CD14-positive monocyte (primary cell): ENCODE data around the gene DCLRE1A. TPM values are rescaled to one million over a fixed set of nuclear protein-coding genes. Genes with fewer than 3 reads are reported as not detected.

Experiments used
- DNase-seq, 3 donors: peaks; one replicate each; pipeline ENCODE4 v3.0.0-alpha.2; 2011 to 2022
- H2AFZ ChIP-seq: 2 replicates; pipeline ENCODE4 v1.6.0; 2012; ENCODE audit warnings: mild to moderate bottlenecking, low read depth, low read length, inconsistent platforms; ENCODE audit not compliant: insufficient read depth, poor library complexity, severe bottlenecking
- H3K27ac ChIP-seq, 2 donors: 1 replicate in 1 of 2; 2 replicates in 1 of 2; pipeline ENCODE4 v1.5.1; 2012 to 2013; ENCODE audit warnings: low read length in 2 of 2, control low read depth in 1 of 2, inconsistent platforms in 1 of 2, low read depth in 1 of 2, mild to moderate bottlenecking in 1 of 2
- H3K27me3 ChIP-seq, 2 donors: one replicate each; pipeline versions ENCODE4 v1.6.0 to v1.6.1; 2011 to 2013; ENCODE audit warnings: low read length in 2 of 2; ENCODE audit not compliant: control insufficient read depth in 2 of 2, insufficient read depth in 2 of 2
- H3K36me3 ChIP-seq, 2 donors: replicated peaks in 1 of 2; 1 replicate in 1 of 2; 2 replicates in 1 of 2; pipeline versions ENCODE4 v1.5.1 to v1.6.1; 2012 to 2013; ENCODE audit warnings: low read length in 2 of 2, control low read depth in 1 of 2, inconsistent platforms in 1 of 2, mild to moderate bottlenecking in 1 of 2; ENCODE audit not compliant: insufficient read depth in 2 of 2, control insufficient read depth in 1 of 2
- H3K4me1 ChIP-seq, 2 donors: 1 replicate in 1 of 2; 2 replicates in 1 of 2; pipeline versions ENCODE4 v1.5.1 to v1.6.1; 2012 to 2013; ENCODE audit warnings: low read length in 2 of 2, control low read depth in 1 of 2, inconsistent platforms in 1 of 2, mild to moderate bottlenecking in 1 of 2, moderate library complexity in 1 of 2; ENCODE audit not compliant: insufficient read depth in 2 of 2, control insufficient read depth in 1 of 2
- H3K4me2 ChIP-seq: replicated peaks from 2 replicates; pipeline ENCODE3; 2012; ENCODE audit warnings: low read length, moderate library complexity, mild to moderate bottlenecking; ENCODE audit not compliant: poor library complexity, severe bottlenecking; ENCODE audit errors: extremely low read depth
- H3K4me3 ChIP-seq, 3 experiments: fragments of 200-600 bp in 1 of 3; sonication (generic) in 1 of 3; replicated peaks in 1 of 3; 1 replicate in 2 of 3; 2 replicates in 1 of 3; pipeline ENCODE4 v1.5.1; 2011 to 2013; ENCODE audit warnings: low read length in 3 of 3, mild to moderate bottlenecking in 3 of 3, control low read depth in 2 of 3, low read depth in 2 of 3, inconsistent platforms in 1 of 3, moderate library complexity in 1 of 3
- H3K79me2 ChIP-seq: 2 replicates; pipeline ENCODE4 v1.6.0; 2012; ENCODE audit warnings: mild to moderate bottlenecking, control low read depth, inconsistent platforms, low read length, moderate library complexity; ENCODE audit not compliant: insufficient read depth
- H3K9ac ChIP-seq: 2 replicates; pipeline ENCODE4 v1.6.0; 2017; ENCODE audit warnings: low read length, mild to moderate bottlenecking; ENCODE audit not compliant: insufficient read depth, poor library complexity, severe bottlenecking
- H3K9me3 ChIP-seq, 2 donors: replicated peaks in 1 of 2; 1 replicate in 1 of 2; 2 replicates in 1 of 2; pipeline versions ENCODE4 v1.5.1 to v1.6.1; 2012 to 2013; ENCODE audit warnings: low read length in 2 of 2, control low read depth in 1 of 2; ENCODE audit not compliant: control insufficient read depth in 1 of 2, insufficient read depth in 1 of 2
- H4K20me1 ChIP-seq: 2 replicates; pipeline ENCODE4 v1.6.0; 2012; ENCODE audit warnings: mild to moderate bottlenecking, low read length, control low read depth, moderate library complexity; ENCODE audit not compliant: insufficient read depth
- H3K27ac Mint-ChIP-seq, 7 donors: one replicate each; pipeline ENCODE4 v1.8.0; 2020; ENCODE audit warnings: mild to moderate bottlenecking in 7 of 7, mixed read lengths in 7 of 7, moderate library complexity in 6 of 7, inconsistent platforms in 2 of 7
- H3K27me3 Mint-ChIP-seq, 3 donors: one replicate each; pipeline ENCODE4 v1.8.0; 2021 to 2022; ENCODE audit warnings: low read depth in 3 of 3, mild to moderate bottlenecking in 3 of 3, mixed read lengths in 3 of 3, moderate library complexity in 3 of 3, inconsistent platforms in 1 of 3
- H3K36me3 Mint-ChIP-seq, 2 donors: one replicate each; pipeline ENCODE4 v1.8.0; 2020; ENCODE audit warnings: mixed read lengths in 2 of 2, inconsistent platforms in 1 of 2, mild to moderate bottlenecking in 1 of 2
- H3K4me1 Mint-ChIP-seq: one replicate; pipeline ENCODE4 v1.8.0; 2020; ENCODE audit warnings: mild to moderate bottlenecking, mixed read lengths
- H3K4me3 Mint-ChIP-seq, 2 donors: one replicate each; pipeline ENCODE4 v1.8.0; 2020; ENCODE audit warnings: mild to moderate bottlenecking in 2 of 2, mixed read lengths in 2 of 2, moderate library complexity in 1 of 2
- H3K9me3 Mint-ChIP-seq, 7 donors: one replicate each; pipeline ENCODE4 v1.8.0; 2020 to 2022; ENCODE audit warnings: mixed read lengths in 7 of 7, mild to moderate bottlenecking in 6 of 7, moderate library complexity in 6 of 7, inconsistent platforms in 2 of 7
- WGBS: methylation state at CpG from one replicate; pipeline ENCODE4 v1.1.5; 2013; ENCODE audit warnings: missing lambda C conversion rate; ENCODE audit not compliant: insufficient coverage; 5-methylcytosine and 5-hydroxymethylcytosine counted together
- intact Hi-C, 2 donors: fragments of 100-400 bp; cut with micrococcal nuclease; formaldehyde crosslinking; loops; one replicate each; pipeline versions ENCODE4 v1.15.0 to v1.15.1; 2023
- polyA plus RNA-seq, 3 donors: library from polyadenylated mRNA; depleted of rRNA in 1 of 3; unstranded in 2 of 3; stranded (reverse) in 1 of 3; fragments of 300-500 nt in 2 of 3; fragments of >200 nt in 1 of 3; fragmentation: Illumina TruSeq in 2 of 3; gene quantifications; 1 replicate in 2 of 3; 2 replicates in 1 of 3; pipeline ENCODE4 v1.2.3, GENCODE V29; 2012 to 2021
- TF ChIP-seq, protein P1 (sequence below): fragments of 200-600 bp; IDR thresholded peaks from one replicate; pipeline ENCODE4 v1.8.0; 2022; ENCODE audit warnings: antibody characterized with exemption, mild to moderate bottlenecking

Gene DCLRE1A
- polyA plus RNA-seq, 3 donors = 1.00 to 1.3 (median 1.3) TPM

GRCh38 chr10:113867904-113868303 lies 14.0 kb upstream of the DCLRE1A start:
- DNase-seq = no peak
- intact Hi-C loops = loop anchor here in 1 of 2 donors (10.0 kb wide), 1 partner anchor 87 kb away; no protein-coding TSS in a partner anchor
- Histone ChIP-seq H3K27ac (no peak overlapping the region), H3K4me2 (no peak overlapping the region), H4K20me1 (peaks cover 32% of the 10 kb centered on the region), H3K4me1 (peaks cover 13 to 33% of the 10 kb centered on the region in 2 donors), H2AFZ (no peak overlapping the region), H3K36me3 (peaks cover 0 to 15% of the 10 kb centered on the region in 2 donors), H3K27me3 (no peaks in the 10 kb centered on the region), H3K79me2 (peaks cover 72% of the 10 kb centered on the region), H3K4me3 (no peak overlapping the region), H3K9ac (no peak overlapping the region), H3K9me3 (no peaks in the 10 kb centered on the region)
- Mint-ChIP-seq H3K4me3 (no peak overlapping the region), H3K36me3 (peaks cover 10 to 23% of the 10 kb centered on the region in 2 donors), H3K9me3 (peaks cover 0 to 8% (median 3%) of the 10 kb centered on the region in 7 donors), H3K27me3 (no peaks in the 10 kb centered on the region), H3K4me1 (peaks cover 31% of the 10 kb centered on the region), H3K27ac (peak overlapping the region in 2 of 7 donors; percentile 7 to 10)
- TF ChIP-seq, protein P1, sequence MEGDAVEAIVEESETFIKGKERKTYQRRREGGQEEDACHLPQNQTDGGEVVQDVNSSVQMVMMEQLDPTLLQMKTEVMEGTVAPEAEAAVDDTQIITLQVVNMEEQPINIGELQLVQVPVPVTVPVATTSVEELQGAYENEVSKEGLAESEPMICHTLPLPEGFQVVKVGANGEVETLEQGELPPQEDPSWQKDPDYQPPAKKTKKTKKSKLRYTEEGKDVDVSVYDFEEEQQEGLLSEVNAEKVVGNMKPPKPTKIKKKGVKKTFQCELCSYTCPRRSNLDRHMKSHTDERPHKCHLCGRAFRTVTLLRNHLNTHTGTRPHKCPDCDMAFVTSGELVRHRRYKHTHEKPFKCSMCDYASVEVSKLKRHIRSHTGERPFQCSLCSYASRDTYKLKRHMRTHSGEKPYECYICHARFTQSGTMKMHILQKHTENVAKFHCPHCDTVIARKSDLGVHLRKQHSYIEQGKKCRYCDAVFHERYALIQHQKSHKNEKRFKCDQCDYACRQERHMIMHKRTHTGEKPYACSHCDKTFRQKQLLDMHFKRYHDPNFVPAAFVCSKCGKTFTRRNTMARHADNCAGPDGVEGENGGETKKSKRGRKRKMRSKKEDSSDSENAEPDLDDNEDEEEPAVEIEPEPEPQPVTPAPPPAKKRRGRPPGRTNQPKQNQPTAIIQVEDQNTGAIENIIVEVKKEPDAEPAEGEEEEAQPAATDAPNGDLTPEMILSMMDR = no peak
- WGBS = 74% methylated on average over 4 of the region's 4 CpGs

GRCh38 chr10:113866551-113867394 lies 12.9 kb upstream of the DCLRE1A start:
- Histone ChIP-seq H3K9ac (no peak overlapping the region), H3K27me3 (no peaks in the 10 kb centered on the region), H3K79me2 (peaks cover 75% of the 10 kb centered on the region), H4K20me1 (peaks cover 26% of the 10 kb centered on the region), H2AFZ (no peak overlapping the region), H3K27ac (no peak overlapping the region), H3K4me1 (peaks cover 13 to 33% of the 10 kb centered on the region in 2 donors), H3K4me3 (no peak overlapping the region), H3K4me2 (no peak overlapping the region), H3K9me3 (no peaks in the 10 kb centered on the region), H3K36me3 (peaks cover 0 to 24% of the 10 kb centered on the region in 2 donors)
- H3K4me1 Mint-ChIP-seq = peaks cover 27% of the 10 kb centered on the region
- WGBS = no CpG with 5 or more reads among the region's 5 CpGs
- no peaks in the 10 kb centered on the region for H3K27me3 Mint-ChIP-seq
- peaks cover 0 to 8% (median 0%) of the 10 kb centered on the region in 7 donors for H3K9me3 Mint-ChIP-seq
- no peak overlapping the region for H3K27ac Mint-ChIP-seq
- no peak for DNase-seq
- TF ChIP-seq, protein P1 = no peak
- intact Hi-C loops = loop anchor here in 1 of 2 donors (10.0 kb wide), 1 partner anchor 88 kb away; no protein-coding TSS in a partner anchor
- no peak overlapping the region for H3K4me3 Mint-ChIP-seq
- peaks cover 14 to 24% of the 10 kb centered on the region in 2 donors for H3K36me3 Mint-ChIP-seq
